Stimulated activated CD4-positive, alpha-beta T cell treated with anti-CD3 and anti-CD28 coated beads, Interleukin-2, amount 100 ng/mL, for 48 hours (primary cell): ENCODE results near the gene ASGR1.
A peak's percentile ranks its signal among the peaks of the same experiment; 100 is the strongest.

ENCODE experiments used
- DNase-seq, 2 donors: peaks; one replicate each; pipeline ENCODE4 v3.0.0-alpha.2; 2020

Gene ASGR1, protein sequence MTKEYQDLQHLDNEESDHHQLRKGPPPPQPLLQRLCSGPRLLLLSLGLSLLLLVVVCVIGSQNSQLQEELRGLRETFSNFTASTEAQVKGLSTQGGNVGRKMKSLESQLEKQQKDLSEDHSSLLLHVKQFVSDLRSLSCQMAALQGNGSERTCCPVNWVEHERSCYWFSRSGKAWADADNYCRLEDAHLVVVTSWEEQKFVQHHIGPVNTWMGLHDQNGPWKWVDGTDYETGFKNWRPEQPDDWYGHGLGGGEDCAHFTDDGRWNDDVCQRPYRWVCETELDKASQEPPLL

GRCh38 chr17:7179317-7180254 is at the start of gene ASGR1:
Gene ASGR1, minus strand, starts transcription at chr17:7179370. Its CDS starts 807 bp downstream, at chr17:7178563.
- no peak for DNase-seq

DNA sequence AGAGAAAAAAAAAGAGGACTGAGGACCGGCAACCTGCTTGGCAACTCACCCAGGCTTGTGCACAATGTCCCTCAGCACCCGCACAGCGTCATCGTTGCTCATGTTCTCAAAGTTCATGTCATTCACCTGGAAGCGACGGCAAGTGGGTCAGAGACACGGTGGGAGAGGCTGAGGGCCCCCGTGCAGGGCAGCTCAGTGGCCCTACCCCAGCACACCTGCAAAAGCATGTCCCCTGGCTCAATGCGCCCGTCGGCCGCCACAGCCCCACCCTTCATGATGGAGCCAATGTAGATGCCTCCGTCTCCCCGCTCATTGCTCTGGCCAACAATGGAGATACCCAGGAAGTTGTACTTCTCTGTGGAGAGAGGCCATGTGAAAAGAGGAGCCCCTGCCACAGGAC is 49.8 kb upstream of the ASGR1 start:
- DNase-seq, result no peak

- no peak for DNase-seq
Measured at GRCh38 chr17:7226721-7227710, 47.8 kb upstream of the ASGR1 start.

DNA sequence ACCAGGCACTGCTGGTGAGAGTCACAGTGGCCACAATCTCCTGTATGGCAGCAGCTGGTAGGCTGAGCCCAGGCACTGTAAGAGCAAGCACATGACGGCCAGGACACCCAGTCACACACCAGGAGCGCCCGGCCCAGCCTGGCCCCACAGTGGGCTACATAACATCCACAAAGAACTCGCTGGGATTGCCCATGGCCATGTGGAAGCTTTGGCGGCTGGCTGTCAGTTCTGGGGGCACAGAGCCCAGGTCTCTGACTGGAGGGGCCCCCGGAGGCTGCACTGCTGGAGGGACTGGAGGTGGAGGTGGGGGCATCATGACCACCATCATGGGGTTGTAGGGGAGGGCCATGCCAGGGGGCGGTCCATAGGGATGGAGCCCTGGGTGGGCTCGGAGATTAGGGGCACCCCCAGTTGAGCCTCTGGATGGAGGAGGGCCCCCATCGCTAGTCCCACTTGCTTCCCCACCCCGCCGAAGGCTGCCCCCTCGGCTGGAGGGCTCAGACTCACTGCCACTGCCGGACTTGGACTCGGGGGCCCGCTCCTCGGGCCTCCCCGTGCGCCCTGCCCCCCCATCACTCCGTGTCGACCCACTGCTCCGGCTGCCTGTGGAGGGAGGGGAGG is 46.7 kb upstream of the ASGR1 start:
- DNase-seq, result no peak

DNA sequence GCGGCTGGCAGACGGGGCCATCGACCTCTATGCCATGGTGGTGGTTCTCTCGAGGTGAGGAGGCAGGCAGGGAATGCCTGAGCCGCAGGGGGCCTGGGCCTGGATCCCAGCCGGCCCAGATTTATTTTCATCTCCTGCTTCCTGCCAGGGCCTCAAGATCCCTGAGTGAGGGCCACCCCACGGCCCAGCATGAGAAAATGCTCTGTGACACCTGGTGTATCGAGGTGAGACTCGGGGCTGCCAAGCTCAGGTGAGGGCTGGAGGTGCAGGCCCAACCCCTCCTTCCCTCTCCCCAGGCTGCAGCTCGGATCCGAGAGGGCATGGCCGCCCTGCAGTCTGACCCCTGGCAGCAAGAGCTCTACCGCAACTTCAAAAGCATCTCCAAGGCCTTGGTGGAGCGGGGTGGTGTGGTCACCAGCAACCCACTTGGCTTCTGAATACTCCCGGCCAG is 45.5 kb upstream of the ASGR1 start:
- no peak for DNase-seq

- no peak for DNase-seq
Measured at GRCh38 chr17:7224110-7224509, 44.9 kb upstream of the ASGR1 start.

DNA sequence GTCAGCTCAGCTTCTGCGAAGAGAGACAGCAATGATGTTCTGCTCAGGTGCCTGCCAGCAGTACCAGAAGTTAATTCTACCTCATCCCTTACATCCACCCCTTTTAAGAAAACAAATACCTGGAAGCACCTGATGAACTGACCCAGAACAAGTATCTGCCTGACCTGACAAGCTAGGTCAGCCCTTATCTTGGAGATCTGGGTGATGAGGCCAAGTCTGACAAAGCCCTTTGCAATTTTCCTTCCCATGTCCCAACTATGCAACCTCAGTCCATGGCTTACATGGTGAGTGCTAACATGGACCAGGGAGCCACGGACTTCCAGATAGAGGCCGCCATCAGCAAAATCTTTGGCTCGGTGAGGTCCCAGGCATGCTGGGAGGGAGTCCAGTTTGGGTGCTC is 44.2 kb upstream of the ASGR1 start:
- no peak for DNase-seq

DNA sequence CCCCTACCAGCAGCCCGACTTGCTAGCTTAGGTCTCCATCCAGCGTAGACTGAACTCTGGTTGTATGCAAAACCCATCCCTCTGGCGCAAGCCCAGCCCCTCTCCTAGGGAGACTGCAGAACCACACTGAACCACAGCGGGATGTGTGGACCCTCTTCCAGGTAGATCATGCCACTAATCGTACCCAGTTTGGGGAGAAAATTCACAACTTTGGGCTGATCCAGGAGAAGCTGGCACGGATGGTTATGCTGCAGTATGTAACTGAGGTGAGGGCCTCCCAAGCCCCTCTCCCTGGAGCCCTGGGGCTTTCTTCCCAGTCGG is 43.8 kb upstream of the ASGR1 start:
- no peak for DNase-seq

GRCh38 chr17:7222093-7222971 is 43.2 kb upstream of the ASGR1 start:
- DNase-seq, result no peak

GRCh38 chr17:7221278-7222092 is 42.3 kb upstream of the ASGR1 start:
- no peak for DNase-seq

- DNase-seq, result peak; percentile 41 to 61
Measured at GRCh38 chr17:7220593-7221277, 41.6 kb upstream of the ASGR1 start.

- peak; percentile 73 to 78 for DNase-seq
Measured at GRCh38 chr17:7219812-7220592, 40.8 kb upstream of the ASGR1 start, which contains the start of the genes ACADVL and DLG4. Gene ACADVL, plus strand, starts transcription at chr17:7219938. Its CDS starts 47 bp downstream, at chr17:7219985. Gene DLG4, minus strand, starts transcription at chr17:7219836.

DNA sequence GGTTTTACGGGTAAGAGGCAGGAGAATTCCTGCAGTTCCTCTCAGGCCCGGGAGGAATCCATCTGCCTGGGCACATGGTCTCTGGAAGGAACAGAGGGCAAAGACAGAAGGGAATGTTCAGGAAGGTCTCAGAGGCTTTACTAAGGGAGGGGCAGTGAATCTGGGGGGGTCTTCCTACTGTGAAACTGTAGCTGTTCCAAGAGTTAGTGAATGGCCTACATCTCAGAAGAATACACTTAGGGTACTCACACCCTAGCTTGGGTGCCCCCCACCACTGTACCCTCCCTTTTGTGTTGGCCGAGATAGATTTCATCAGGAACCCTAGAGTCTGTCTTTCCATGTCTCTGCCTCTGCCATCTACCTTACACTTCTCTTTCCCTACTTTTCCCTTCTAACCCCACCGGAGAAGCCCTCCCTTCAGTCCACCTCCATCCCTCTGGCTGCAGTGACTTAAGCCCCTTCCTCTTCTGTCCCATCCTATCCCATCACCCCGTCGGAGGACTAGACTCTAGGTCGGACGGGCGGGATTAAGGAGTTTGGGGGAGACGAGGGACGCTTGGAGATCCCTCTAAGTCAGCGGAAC is 40.1 kb upstream of the ASGR1 start:
- DNase-seq, result no peak

DNA sequence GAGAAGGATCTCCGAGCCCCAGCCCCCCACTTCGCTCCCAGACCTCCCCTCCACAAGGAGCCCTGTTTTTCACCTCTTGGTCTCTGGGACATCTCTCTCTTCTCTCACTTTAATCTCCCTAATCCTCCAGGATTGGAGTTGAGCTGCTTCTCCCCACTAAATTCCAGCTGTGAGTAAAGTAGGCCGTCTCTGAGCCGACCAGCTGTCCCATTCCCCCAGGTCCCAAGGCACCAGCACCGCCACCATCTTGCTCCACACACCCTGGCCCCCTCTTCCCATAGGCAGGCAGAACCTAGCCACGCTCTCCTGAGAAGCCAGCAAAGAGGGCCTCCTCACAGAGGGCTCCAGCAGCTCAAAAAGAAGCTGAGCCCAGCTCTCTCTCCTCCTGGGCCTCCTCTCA is 39.6 kb upstream of the ASGR1 start:
- DNase-seq, result no peak

- DNase-seq, result no peak
Measured at GRCh38 chr17:7218166-7218565, 39.0 kb upstream of the ASGR1 start.

DNA sequence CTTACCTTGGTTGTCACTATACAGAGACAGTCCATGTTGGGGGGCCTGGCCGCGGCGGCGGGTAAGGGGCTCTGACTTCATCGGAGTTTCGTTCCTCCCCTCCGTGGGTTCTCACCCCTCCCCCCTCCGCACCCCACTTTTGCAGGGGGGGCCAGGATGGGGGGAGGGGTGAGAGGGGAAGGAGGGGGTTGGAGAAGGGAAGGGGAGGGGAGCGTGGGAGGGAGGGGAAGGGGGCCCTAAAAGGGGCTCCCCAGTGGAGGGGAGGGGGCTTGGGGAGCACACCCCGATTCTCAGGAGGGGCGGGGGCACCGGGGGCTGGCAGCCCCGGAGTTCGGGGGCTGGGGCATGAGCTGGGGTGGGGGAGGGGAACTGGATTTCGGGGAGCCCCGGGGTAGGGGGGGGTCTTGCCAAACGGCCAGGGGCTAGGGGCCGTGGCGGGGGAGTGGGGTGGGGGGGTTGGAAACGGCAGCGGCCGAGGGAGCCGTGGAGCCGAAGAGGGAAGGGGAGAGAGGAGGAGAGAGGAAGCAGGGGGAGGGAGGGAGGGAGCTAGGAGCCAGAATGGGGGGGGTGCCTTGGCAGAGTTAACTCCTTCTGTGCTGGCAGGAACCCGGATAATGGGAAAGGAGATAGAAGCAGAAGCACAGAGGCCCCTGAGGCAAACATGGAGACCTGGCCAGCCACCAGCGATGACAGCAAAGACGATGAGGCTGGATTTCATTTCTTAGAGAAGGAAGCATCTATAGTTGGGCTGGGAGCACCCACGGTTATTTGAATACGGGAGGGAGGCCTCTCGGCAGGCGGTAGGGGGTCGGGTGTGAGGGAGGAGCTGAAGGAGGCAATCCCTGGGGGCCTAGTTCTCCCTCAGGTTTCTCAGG is 38.2 kb upstream of the ASGR1 start:
- no peak for DNase-seq
